Lower leg skin (tissue), 3 donors: ENCODE measurements around the gene NOL12.

Experiments
- POLR2A ChIP-seq, 2 donors: fragments of 450-650 bp; IDR thresholded peaks; one replicate each; pipeline ENCODE4 v1.6.1; 2016 to 2017; ENCODE audit warnings: antibody characterized with exemption in 2 of 2, mild to moderate bottlenecking in 1 of 2, moderate library complexity in 1 of 2
- TF ChIP-seq, protein P1 (sequence below), 3 donors: fragments of 450-650 bp; IDR thresholded peaks; one replicate each; pipeline ENCODE4 v1.5.1; 2016; ENCODE audit warnings: antibody characterized with exemption in 3 of 3, mild to moderate bottlenecking in 3 of 3, moderate library complexity in 2 of 3

DNA sequence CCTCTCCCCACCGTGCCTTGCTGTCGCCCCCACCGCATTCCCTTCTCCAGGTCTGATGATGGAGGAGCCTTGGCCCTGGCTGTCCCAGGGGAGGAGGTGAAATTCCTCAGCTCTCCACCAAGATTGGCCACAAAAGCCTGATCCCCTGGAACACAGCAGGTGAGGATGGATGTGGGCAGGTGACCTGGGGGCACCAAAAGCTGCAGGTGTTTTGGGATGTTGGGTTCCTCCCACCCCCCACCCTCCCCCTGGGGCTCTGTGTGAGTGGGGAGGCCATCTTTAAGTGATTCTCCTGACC lies 11.3 kb downstream of the NOL12 start:
- TF ChIP-seq, protein P1, sequence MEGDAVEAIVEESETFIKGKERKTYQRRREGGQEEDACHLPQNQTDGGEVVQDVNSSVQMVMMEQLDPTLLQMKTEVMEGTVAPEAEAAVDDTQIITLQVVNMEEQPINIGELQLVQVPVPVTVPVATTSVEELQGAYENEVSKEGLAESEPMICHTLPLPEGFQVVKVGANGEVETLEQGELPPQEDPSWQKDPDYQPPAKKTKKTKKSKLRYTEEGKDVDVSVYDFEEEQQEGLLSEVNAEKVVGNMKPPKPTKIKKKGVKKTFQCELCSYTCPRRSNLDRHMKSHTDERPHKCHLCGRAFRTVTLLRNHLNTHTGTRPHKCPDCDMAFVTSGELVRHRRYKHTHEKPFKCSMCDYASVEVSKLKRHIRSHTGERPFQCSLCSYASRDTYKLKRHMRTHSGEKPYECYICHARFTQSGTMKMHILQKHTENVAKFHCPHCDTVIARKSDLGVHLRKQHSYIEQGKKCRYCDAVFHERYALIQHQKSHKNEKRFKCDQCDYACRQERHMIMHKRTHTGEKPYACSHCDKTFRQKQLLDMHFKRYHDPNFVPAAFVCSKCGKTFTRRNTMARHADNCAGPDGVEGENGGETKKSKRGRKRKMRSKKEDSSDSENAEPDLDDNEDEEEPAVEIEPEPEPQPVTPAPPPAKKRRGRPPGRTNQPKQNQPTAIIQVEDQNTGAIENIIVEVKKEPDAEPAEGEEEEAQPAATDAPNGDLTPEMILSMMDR (IDR thresholded peaks at IDR 0.05) = no peak
- TF ChIP-seq POLR2A (IDR thresholded peaks at IDR 0.05) = no peak
